Urinary bladder (tissue), 4 donors: Measurements from ENCODE around the gene DCDC2C. TPM values are rescaled to one million over a fixed set of nuclear protein-coding genes. Genes with fewer than 3 reads are reported as not detected.
A peak's percentile ranks its signal among the peaks of the same experiment; 100 is the strongest.

Experiments used
- DNase-seq: peaks from one replicate; pipeline ENCODE4 v3.0.0-alpha.2; 2015; ENCODE audit errors: extremely low spot score
- H3K27ac ChIP-seq: one replicate; pipeline ENCODE4 v1.5.1; 2013; ENCODE audit warnings: low read depth, mild to moderate bottlenecking, moderate library complexity
- H3K36me3 ChIP-seq: one replicate; pipeline ENCODE4 v1.6.1; 2013; ENCODE audit warnings: mild to moderate bottlenecking, moderate library complexity; ENCODE audit not compliant: insufficient read depth
- H3K4me1 ChIP-seq: one replicate; pipeline ENCODE4 v1.6.1; 2013; ENCODE audit warnings: mild to moderate bottlenecking, moderate library complexity; ENCODE audit not compliant: insufficient read depth
- H3K4me3 ChIP-seq: one replicate; pipeline ENCODE4 v1.5.1; 2013; ENCODE audit warnings: low read depth, low read length
- WGBS: extraction: QIAGEN DNeasy Blood & Tissue Kit; methylation state at CpG from one replicate; pipeline ENCODE4 v1.1.7; 2013; 5-methylcytosine and 5-hydroxymethylcytosine counted together
- polyA plus RNA-seq: library from polyadenylated mRNA; stranded (reverse); fragments of 200-250 nt; gene quantifications from one replicate; pipeline ENCODE4 v1.2.3, GENCODE V29; 2013
- total RNA-seq: library from RNA; depleted of rRNA; stranded (reverse); fragments of >200 nt; gene quantifications from one replicate; pipeline ENCODE4 v1.2.3, GENCODE V29; 2014
- donor health status: healthy with polysubstance abuse.
- donor health status: healthy.

The DCDC2C gene
- total and polyA plus RNA-seq, 2 donors = 0.09 to 0.48 TPM

- DNase-seq = no peak
- no peaks in the 10 kb centered on the region for H3K4me1 ChIP-seq
- no peak overlapping the region for H3K27ac ChIP-seq
- 88% methylated on average over 18 of the region's 18 CpGs for WGBS
- H3K36me3 ChIP-seq = no peaks in the 10 kb centered on the region
- no peak overlapping the region for H3K4me3 ChIP-seq
Measured at GRCh38 chr2:3680548-3681345, 22.6 kb upstream of the DCDC2C start.

GRCh38 chr2:3681625-3682024, 21.8 kb upstream of the DCDC2C start:
- Histone ChIP-seq H3K4me1 (no peaks in the 10 kb centered on the region), H3K4me3 (no peak overlapping the region), H3K27ac (no peak overlapping the region), H3K36me3 (no peaks in the 10 kb centered on the region)
- no peak for DNase-seq
- 88% methylated on average over 5 of the region's 5 CpGs for WGBS

- no peaks in the 10 kb centered on the region for H3K36me3 ChIP-seq
- H3K4me3 ChIP-seq = no peak overlapping the region
- H3K4me1 ChIP-seq = no peaks in the 10 kb centered on the region
- DNase-seq = no peak
- no peak overlapping the region for H3K27ac ChIP-seq
- WGBS = 78% methylated on average over 6 of the region's 6 CpGs
Measured at GRCh38 chr2:3682811-3683210, 20.6 kb upstream of the DCDC2C start.

- no peak overlapping the region for H3K27ac ChIP-seq
- no peak overlapping the region for H3K4me3 ChIP-seq
- H3K36me3 ChIP-seq = no peaks in the 10 kb centered on the region
- no peak for DNase-seq
- H3K4me1 ChIP-seq = no peaks in the 10 kb centered on the region
- 34% methylated on average over 3 of the region's 3 CpGs for WGBS
Measured at GRCh38 chr2:3683748-3684454, 19.5 kb upstream of the DCDC2C start.

- Histone ChIP-seq H3K36me3 (no peaks in the 10 kb centered on the region), H3K4me3 (no peak overlapping the region), H3K4me1 (no peaks in the 10 kb centered on the region), H3K27ac (no peak overlapping the region)
- DNase-seq = no peak
Measured at GRCh38 chr2:3689998-3690748, 13.2 kb upstream of the DCDC2C start.

GRCh38 chr2:3692375-3692774, 11.0 kb upstream of the DCDC2C start:
- DNase-seq = no peak
- Histone ChIP-seq H3K36me3 (no peaks in the 10 kb centered on the region), H3K27ac (no peak overlapping the region), H3K4me1 (no peaks in the 10 kb centered on the region), H3K4me3 (no peak overlapping the region)

- Histone ChIP-seq H3K4me3 (no peak overlapping the region), H3K4me1 (no peaks in the 10 kb centered on the region), H3K36me3 (no peaks in the 10 kb centered on the region), H3K27ac (no peak overlapping the region)
- WGBS = 81% methylated on average over 3 of the region's 3 CpGs
- no peak for DNase-seq
Measured at GRCh38 chr2:3696545-3696944, 6.8 kb upstream of the DCDC2C start.

GRCh38 chr2:3701071-3701470, 2.3 kb upstream of the DCDC2C start:
- WGBS = 87% methylated on average over 5 of the region's 5 CpGs
- Histone ChIP-seq H3K27ac (no peak overlapping the region), H3K4me3 (no peak overlapping the region), H3K4me1 (no peaks in the 10 kb centered on the region), H3K36me3 (no peaks in the 10 kb centered on the region)
- DNase-seq = no peak

- peak overlapping the region; percentile 5 for H3K4me3 ChIP-seq
- H3K27ac ChIP-seq = no peak overlapping the region
- no peaks in the 10 kb centered on the region for H3K36me3 ChIP-seq
- 29% methylated on average over 73 of the region's 73 CpGs for WGBS
- H3K4me1 ChIP-seq = no peaks in the 10 kb centered on the region
- DNase-seq = no peak
Measured at GRCh38 chr2:3703757-3704355, 481 bp downstream of the DCDC2C start.

- no peaks in the 10 kb centered on the region for H3K4me1 ChIP-seq
- 49% methylated on average over 5 of the region's 6 CpGs for WGBS
- no peaks in the 10 kb centered on the region for H3K36me3 ChIP-seq
- no peak for DNase-seq
- H3K27ac ChIP-seq = no peak overlapping the region
- H3K4me3 ChIP-seq = no peak overlapping the region
Measured at GRCh38 chr2:3704692-3705091, 1.3 kb downstream of the DCDC2C start.

GRCh38 chr2:3705782-3706181, 2.4 kb downstream of the DCDC2C start:
- 10% methylated on average over 2 of the region's 2 CpGs for WGBS
- no peaks in the 10 kb centered on the region for H3K36me3 ChIP-seq
- no peak overlapping the region for H3K27ac ChIP-seq
- no peaks in the 10 kb centered on the region for H3K4me1 ChIP-seq
- H3K4me3 ChIP-seq = no peak overlapping the region
- no peak for DNase-seq

- H3K4me1 ChIP-seq = no peaks in the 10 kb centered on the region
- WGBS = 71% methylated on average over 5 of the region's 5 CpGs
- no peak for DNase-seq
- H3K27ac ChIP-seq = no peak overlapping the region
- no peaks in the 10 kb centered on the region for H3K36me3 ChIP-seq
- no peak overlapping the region for H3K4me3 ChIP-seq
Measured at GRCh38 chr2:3706892-3707291, 3.5 kb downstream of the DCDC2C start.

GRCh38 chr2:3708576-3708975, 5.2 kb downstream of the DCDC2C start:
- no peak overlapping the region for H3K27ac ChIP-seq
- H3K4me1 ChIP-seq = no peaks in the 10 kb centered on the region
- H3K4me3 ChIP-seq = no peak overlapping the region
- 77% methylated on average over 4 of the region's 4 CpGs for WGBS
- H3K36me3 ChIP-seq = no peaks in the 10 kb centered on the region
- no peak for DNase-seq
